Measurements from ENCODE around the gene ERC1.
"Not testable (repeated sequence)": the region's sequence is repeated elsewhere in the genome, so short reads cannot be mapped to it uniquely, and the experiment has no call there.

Gene ERC1

DNA sequence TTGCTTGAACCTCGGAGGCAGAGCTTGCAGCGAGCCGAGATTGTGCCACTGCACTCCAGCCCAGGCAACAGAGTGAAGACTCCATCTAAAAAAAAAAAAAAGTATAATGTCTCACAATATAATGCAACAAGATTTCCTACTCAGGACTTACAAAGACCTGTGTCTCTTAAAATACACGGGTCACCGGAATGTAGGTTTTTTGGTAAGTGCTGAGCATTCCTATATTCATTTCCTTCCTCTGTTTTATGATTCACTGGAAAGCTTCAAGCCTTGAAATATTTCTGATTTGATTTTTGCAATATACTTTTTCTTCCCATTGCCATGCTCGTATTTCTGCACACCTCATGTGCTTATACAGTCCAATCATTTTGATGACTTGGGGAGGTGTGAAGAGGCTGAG, 357.6 kb downstream of the ERC1 start:
- H3K4me1 Mint-ChIP-seq (ENCODE audit: low read depth) = peaks cover 2% of the 10 kb centered on the region
- H3K27me3 Mint-ChIP-seq = no peaks in the 10 kb centered on the region
- no peak for DNase-seq
- H3K9me3 Mint-ChIP-seq = no peaks in the 10 kb centered on the region
- no peak overlapping the region for H3K4me3 Mint-ChIP-seq
- H3K27ac Mint-ChIP-seq = no peak overlapping the region
- H3K36me3 Mint-ChIP-seq (ENCODE audit: low read depth) = peaks cover 3% of the 10 kb centered on the region

DNA sequence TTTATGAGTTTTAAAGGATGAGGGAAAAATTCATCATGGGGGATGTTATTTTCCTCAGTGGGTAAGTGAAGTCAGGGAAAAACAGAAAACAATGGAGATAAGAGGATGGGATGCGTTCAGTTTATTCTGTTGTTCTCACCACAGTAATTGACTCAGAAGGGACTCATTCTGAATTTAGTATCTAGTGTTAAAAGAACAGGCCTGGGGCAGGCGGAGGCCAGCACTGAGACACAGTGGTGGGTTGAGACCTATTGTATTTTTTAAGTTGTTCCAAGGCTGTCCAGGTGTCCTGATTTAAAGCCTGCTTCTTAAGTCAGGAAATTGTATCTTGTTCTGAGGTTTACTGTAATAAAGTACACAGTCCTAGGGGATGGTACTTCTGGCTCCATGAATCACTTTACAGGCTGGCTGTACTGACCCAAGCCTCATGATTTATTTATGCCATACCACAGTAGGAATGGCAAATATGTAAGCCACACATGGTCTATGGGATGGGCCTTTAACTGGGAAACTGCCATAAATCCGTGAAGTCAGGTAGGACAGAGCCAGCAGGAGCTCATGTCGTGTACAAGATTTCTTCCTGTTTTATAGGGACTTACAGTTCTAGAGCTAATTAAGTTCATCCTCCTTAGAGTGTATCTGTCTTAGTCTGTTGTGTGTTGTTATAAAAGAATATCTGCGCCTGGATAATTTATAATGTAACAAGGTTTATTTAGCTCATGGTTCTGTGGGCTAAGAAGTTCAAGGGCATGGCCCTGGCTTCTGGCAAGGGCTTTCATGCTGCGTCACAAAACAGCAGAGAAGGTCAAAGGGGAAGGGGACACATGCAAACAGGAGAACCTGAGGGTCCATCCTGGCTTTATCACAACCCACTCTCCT, 359.3 kb downstream of the ERC1 start:
- no peak for DNase-seq
- no peaks in the 10 kb centered on the region for H3K27me3 Mint-ChIP-seq

DNA sequence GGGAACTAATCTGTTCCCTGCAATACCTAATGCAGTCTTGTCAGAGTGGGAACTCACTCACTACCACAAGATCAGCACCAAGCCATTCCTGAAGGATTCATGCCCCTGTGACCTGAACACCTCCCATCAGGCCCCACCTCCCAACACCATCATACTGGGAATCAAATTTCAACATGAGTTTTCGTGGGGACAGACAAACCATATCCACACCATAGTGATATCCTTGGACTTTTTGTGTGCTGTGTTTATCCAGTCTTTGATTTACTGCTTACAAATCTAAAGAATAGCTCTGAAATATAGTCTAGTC, 359.9 kb downstream of the ERC1 start:
- Mint-ChIP-seq H3K4me3 (no peak overlapping the region), H3K36me3 (ENCODE audit: low read depth) (peaks cover 3% of the 10 kb centered on the region), H3K9me3 (no peaks in the 10 kb centered on the region), H3K27ac (no peak overlapping the region), H3K4me1 (ENCODE audit: low read depth) (no peaks in the 10 kb centered on the region), H3K27me3 (no peaks in the 10 kb centered on the region)
- no peak for DNase-seq

More for the DNA sequence above, 359.3 kb downstream of the ERC1 start:
- Mint-ChIP-seq H3K27ac (no peak overlapping the region), H3K4me1 (ENCODE audit: low read depth) (no peaks in the 10 kb centered on the region), H3K36me3 (ENCODE audit: low read depth) (peaks cover 3% of the 10 kb centered on the region), H3K4me3 (no peak overlapping the region), H3K9me3 (no peaks in the 10 kb centered on the region)

DNA sequence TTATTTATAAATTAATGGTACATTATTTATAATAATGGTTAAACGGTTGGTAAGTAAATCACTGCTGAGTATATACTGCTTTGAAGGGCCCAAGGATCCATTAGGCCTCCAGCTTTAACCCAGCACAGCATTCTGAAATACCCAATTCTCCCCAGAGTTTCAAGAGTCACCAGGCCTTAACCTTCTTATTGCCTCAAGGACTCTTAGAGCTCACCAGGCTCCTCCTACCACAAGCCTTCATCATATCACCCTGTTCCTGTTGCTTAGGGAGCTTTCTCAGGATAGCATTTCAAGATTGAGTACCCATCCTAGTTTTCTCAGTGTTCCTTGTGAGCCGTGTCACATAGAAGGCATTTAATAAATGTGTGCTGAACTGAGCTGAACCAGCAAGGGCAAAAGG, 360.9 kb downstream of the ERC1 start:
- Mint-ChIP-seq H3K9me3 (no peaks in the 10 kb centered on the region), H3K4me1 (ENCODE audit: low read depth) (no peaks in the 10 kb centered on the region), H3K27ac (no peak overlapping the region), H3K4me3 (no peak overlapping the region), H3K36me3 (ENCODE audit: low read depth) (peaks cover 3% of the 10 kb centered on the region), H3K27me3 (no peaks in the 10 kb centered on the region)
- no peak for DNase-seq

DNA sequence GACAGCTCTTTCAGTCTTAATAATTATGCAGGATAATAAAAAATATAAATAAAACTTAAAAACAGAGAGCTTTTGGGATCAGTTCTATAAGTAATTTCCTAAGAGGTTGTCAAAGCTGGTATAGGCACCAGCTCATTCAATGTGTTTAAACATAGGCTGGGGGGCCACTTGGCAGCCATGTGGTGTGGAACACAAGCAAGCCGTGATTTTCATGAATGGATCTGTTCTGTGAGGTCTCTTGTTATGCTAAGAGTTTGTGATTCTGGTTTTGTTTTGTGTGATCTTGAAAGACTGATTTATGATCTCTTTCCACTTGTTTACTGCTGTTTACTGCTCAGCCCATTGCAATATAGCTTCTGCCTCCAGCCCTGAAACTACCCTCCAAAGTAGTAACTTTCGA, 362.4 kb downstream of the ERC1 start:
- Mint-ChIP-seq H3K4me1 (ENCODE audit: low read depth) (no peaks in the 10 kb centered on the region), H3K4me3 (no peak overlapping the region), H3K9me3 (no peaks in the 10 kb centered on the region), H3K27ac (no peak overlapping the region), H3K27me3 (no peaks in the 10 kb centered on the region), H3K36me3 (ENCODE audit: low read depth) (peaks cover 3% of the 10 kb centered on the region)
- no peak for DNase-seq

DNA sequence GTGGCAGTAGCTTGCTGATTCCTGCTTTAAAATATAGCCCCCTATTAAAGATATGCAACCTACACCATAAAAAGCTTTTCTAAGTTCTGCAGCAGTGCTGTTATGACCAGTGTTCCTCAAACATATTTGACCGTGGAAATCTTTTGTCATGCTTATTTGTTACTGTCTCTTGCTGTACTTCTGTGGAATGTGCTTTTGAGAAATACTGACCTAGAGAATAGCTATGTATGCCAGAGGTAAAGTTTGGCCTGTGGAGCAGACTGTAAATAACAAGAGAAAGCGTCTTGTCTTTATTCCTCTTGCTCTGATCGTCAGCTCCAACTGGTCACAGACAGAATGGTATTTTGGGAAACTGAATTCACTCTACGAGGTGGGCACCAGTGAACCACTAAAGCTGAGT, 364.4 kb downstream of the ERC1 start:
- Mint-ChIP-seq H3K27ac (no peak overlapping the region), H3K36me3 (ENCODE audit: low read depth) (no peaks in the 10 kb centered on the region), H3K9me3 (no peaks in the 10 kb centered on the region), H3K27me3 (no peaks in the 10 kb centered on the region), H3K4me1 (ENCODE audit: low read depth) (no peaks in the 10 kb centered on the region), H3K4me3 (no peak overlapping the region)
- DNase-seq = no peak

DNA sequence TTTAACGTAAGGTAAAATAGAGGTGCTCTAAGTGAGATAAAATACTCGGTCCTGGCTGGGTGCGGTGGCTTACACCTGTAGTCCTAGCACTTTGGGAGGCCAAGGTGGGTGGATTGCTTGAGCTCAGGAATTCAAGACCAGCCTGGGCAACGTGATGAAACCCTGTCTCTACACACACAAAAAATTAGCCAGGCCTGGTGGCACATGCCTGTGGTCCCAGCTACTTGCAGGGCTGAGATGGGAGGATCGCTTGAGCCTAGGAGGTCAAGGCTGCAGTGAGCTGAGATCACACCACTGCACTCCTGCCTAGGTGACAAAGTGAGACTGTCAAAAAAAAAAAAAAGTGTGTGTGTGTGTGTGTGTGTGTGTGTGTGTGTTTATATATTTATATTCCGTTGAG, 364.8 kb downstream of the ERC1 start:
- not testable (repeated sequence) for H3K4me1 Mint-ChIP-seq (ENCODE audit: low read depth); H3K36me3 Mint-ChIP-seq (ENCODE audit: low read depth); H3K9me3 Mint-ChIP-seq; H3K27me3 Mint-ChIP-seq; DNase-seq; H3K27ac Mint-ChIP-seq; H3K4me3 Mint-ChIP-seq

DNA sequence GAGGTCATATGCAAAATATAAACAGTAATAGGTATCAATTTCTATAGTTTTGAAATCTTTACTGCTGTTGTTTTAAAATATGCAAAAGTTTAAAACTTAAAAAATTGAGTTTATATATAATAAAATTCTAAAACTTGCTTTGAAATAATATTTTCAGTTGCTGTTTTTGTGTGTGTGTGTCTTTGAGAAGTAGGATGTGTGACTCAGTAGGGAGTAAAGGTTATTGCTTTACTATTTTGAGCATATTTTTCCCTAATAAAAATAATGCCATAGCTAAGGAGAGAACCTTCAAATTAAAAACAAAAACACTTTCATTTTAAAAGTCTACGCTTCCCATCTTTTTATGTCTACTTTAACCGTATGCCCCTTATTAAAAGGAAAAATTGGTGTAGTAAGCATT, 365.3 kb downstream of the ERC1 start:
- no peaks in the 10 kb centered on the region for H3K27me3 Mint-ChIP-seq
- H3K27ac Mint-ChIP-seq = no peak overlapping the region
- no peak for DNase-seq
- H3K36me3 Mint-ChIP-seq (ENCODE audit: low read depth) = no peaks in the 10 kb centered on the region
- H3K4me1 Mint-ChIP-seq (ENCODE audit: low read depth) = no peaks in the 10 kb centered on the region
- no peaks in the 10 kb centered on the region for H3K9me3 Mint-ChIP-seq
- H3K4me3 Mint-ChIP-seq = no peak overlapping the region

DNA sequence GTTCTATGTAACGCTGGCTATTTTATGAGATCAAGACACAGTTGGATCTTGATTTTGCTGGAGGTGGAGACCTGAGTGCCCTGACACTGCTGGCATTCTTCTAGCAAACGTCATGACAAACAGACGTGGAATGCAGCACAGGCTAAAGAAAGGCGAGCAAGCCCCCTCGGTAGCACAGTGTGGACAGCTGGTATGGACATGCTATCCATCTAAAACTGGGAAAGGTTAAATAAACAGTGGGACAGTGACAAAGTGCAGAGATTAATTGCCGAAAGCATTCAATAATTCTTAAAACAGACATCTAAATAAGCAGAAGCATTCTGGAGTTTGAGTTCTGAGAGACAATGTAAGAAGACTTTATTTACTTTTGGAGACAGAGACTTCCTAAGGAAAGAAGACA, 366.1 kb downstream of the ERC1 start:
- Mint-ChIP-seq H3K4me1 (ENCODE audit: low read depth) (no peaks in the 10 kb centered on the region), H3K9me3 (no peaks in the 10 kb centered on the region), H3K27me3 (no peaks in the 10 kb centered on the region), H3K27ac (no peak overlapping the region), H3K4me3 (no peak overlapping the region), H3K36me3 (ENCODE audit: low read depth) (no peaks in the 10 kb centered on the region)
- DNase-seq = no peak

DNA sequence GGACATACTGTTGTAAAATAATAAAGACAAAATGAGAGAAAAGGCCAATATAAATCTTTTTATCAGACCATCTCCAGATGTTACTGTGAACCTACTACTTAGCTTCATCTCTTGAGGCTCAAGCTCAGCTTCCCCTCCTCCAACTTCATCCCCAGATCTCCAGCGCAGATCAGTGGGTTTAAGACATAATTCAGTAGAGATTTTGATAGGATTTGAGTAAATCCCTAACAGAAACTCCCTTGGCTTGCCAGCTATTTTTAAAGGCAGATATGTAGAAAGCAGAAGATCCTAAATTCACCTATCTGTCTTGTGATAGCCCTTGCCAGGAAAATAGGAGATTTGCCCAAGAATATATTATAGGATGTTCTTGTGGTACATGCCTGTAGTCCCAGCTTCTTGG, 366.7 kb downstream of the ERC1 start:
- Mint-ChIP-seq H3K27me3 (no peaks in the 10 kb centered on the region), H3K36me3 (ENCODE audit: low read depth) (peaks cover 2% of the 10 kb centered on the region), H3K4me1 (ENCODE audit: low read depth) (no peaks in the 10 kb centered on the region), H3K9me3 (no peaks in the 10 kb centered on the region), H3K4me3 (no peak overlapping the region), H3K27ac (no peak overlapping the region)
- DNase-seq = no peak

DNA sequence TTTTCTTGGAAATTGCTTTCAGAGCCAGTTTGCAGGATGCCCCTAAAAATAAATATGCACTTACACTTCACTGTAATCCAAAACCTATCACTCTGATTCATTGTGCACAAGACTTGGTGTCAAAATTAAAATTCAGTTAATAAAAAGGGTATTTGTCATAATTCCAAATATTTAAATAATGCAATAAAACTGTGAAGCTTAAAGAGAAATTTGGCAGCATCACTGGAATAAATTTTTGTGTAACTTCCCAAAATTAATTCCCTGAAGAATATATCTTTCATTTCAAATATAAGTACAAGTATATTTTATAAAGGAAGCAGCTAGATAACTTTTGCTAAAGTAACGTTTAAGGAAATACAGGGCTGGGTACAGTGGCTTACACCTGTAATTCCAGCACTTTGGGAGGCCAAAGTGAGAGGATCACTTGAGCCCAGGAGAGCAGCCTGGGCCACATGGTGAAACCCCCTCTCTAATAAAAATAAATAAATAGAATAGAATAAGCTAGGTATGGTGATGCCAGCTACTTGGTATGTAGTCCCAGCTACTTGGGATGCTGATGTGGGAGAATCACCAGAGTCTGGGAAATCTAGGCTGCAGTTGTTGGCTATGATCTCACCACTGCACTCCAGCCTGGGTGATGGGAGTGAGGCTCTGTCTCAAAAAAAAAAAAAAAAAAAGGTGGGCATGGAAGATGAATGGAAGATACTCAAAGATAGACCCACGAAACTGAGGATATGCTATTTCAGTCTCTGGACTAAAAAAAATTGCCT, 369.6 kb downstream of the ERC1 start:
- Mint-ChIP-seq H3K36me3 (ENCODE audit: low read depth) (peaks cover 4% of the 10 kb centered on the region), H3K4me3 (no peak overlapping the region), H3K27ac (no peak overlapping the region), H3K9me3 (no peaks in the 10 kb centered on the region), H3K4me1 (ENCODE audit: low read depth) (no peaks in the 10 kb centered on the region), H3K27me3 (no peaks in the 10 kb centered on the region)
- no peak for DNase-seq

DNA sequence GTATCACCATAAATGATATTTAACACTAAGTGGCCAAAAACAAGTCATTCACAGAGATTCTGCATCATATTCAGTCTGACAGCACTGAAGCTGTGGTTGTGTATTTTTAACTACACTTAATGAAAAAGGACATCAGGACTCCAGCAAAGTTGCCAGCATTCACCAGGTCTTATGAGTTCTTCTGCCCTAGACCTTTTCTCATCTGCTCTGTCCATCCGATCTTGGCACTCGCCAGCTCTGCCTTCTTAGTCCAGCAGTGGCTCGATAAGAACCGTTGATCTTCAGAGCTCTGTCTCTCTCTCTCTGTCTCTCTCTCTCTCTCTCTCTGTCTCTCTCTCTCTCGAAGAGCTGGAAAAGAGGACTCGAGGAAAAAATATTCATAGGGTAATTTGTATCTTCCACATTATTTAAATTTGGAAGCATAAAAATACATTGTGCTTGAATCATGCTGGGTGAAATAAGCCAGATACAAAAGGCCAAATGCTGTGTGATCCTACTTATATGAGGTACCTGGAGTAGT, 371.2 kb downstream of the ERC1 start:
- no peak overlapping the region for H3K27ac Mint-ChIP-seq

DNA sequence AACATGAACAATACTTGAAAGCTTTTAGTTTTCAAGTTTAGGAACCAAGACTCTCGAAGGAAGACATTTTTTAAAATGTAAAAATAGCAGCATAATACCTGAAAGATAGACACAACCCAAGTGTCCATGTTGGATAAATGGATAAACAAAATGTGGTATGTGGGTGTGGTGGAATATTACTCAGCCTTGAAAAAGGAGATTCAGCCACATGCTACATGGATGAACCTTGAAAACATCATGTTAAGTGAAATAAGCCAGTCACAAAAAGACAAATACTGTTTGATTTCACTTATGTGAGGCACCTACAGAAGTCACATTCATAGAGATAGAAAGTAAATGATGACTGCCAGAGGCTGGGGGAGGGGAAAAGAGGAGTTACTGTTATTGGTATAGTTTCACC, 374.7 kb downstream of the ERC1 start:
- Mint-ChIP-seq H3K4me1 (ENCODE audit: low read depth) (peaks cover 6% of the 10 kb centered on the region), H3K36me3 (ENCODE audit: low read depth) (peaks cover 8% of the 10 kb centered on the region), H3K9me3 (no peaks in the 10 kb centered on the region), H3K27me3 (no peaks in the 10 kb centered on the region), H3K4me3 (no peak overlapping the region), H3K27ac (no peak overlapping the region)
- no peak for DNase-seq

More for the DNA sequence above, 371.2 kb downstream of the ERC1 start:
- Mint-ChIP-seq H3K4me1 (ENCODE audit: low read depth) (peaks cover under 1% of the 10 kb centered on the region), H3K27me3 (no peaks in the 10 kb centered on the region), H3K4me3 (no peak overlapping the region), H3K9me3 (no peaks in the 10 kb centered on the region), H3K36me3 (ENCODE audit: low read depth) (peaks cover 4% of the 10 kb centered on the region)
- DNase-seq = no peak

DNA sequence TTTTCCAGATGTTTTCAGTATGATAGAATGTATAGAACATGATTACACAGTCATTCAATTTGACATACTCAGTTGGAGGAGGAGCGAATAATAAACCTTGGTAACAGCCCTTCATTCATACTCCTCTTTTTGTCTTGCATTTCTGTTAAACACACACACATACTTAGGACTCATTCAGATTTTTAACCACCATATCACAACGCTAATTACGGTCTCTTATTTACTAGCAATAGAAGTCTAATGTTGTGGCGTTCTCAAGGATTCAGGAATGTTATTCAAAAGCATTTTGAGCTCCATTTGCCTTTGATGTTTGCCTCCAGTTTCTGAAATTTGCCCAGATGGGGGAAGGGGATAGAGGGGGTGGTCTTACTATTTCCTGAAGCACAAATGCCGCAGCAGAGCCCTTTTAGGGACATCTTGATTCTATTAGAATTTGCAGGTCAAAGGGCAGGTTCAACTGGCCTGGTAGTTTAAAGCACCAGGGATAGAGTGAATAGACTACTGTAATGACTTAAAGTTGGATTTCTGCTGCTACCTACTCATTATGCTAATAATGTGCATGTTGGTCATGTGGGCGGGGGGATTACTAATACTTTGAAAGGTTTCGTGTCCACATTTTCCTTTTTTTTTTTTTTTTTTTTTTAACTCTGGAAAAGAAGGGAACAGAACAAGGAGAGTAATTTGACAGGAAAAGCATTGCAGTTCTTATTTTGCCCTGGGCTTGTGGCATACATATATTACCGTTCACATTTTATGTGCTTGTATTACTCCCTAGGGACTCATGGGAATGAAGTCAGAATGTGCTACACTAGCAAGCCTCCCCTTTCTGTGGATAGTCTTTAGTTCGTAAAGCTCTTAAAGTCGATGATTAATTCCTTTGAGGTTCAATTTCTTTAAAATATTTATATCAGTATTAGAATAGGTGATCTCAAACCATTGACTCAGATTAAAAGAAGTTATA, 376.6 kb downstream of the ERC1 start:
- Mint-ChIP-seq H3K4me3 (no peak overlapping the region), H3K9me3 (no peaks in the 10 kb centered on the region), H3K36me3 (ENCODE audit: low read depth) (peaks cover 22% of the 10 kb centered on the region), H3K27me3 (no peaks in the 10 kb centered on the region), H3K4me1 (ENCODE audit: low read depth) (peaks cover 6% of the 10 kb centered on the region), H3K27ac (no peak overlapping the region)
- DNase-seq = no peak
